Activated CD4-positive, alpha-beta T cell treated with anti-CD3 and anti-CD28 coated beads for 1 hour (primary cell): Measurements from ENCODE around the gene CCDC57.
A peak's percentile ranks its signal among the peaks of the same experiment; 100 is the strongest.
"Not testable (repeated sequence)": the region's sequence is repeated elsewhere in the genome, so short reads cannot be mapped to it uniquely, and the experiment has no call there.

ENCODE experiments used
- DNase-seq: peaks from one replicate; pipeline ENCODE4 v3.0.0-alpha.2; 2020

Gene CCDC57

GRCh38 chr17:82200743-82201497, 11.7 kb downstream of the CCDC57 start:
- DNase-seq, result peak; percentile 39

DNA sequence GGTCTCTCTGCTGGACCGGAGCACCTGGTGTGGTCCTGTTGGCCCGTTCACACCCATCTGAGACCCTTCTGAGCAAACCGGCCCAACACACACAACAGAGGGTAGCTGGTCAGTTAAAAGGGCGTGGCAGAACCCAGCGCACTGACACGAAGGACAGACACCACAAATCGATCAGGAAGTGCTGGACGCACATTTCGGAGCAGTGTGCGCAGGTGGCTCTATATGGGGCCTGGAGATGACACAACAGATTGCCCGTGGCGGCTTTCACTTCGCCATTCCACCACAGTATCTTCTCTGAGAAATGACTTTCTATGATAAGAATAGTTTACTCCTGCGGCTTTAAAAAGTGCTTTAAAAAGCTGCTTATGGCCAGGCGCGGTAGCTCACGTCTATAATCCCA, 12.5 kb downstream of the CCDC57 start:
- no peak for DNase-seq

DNA sequence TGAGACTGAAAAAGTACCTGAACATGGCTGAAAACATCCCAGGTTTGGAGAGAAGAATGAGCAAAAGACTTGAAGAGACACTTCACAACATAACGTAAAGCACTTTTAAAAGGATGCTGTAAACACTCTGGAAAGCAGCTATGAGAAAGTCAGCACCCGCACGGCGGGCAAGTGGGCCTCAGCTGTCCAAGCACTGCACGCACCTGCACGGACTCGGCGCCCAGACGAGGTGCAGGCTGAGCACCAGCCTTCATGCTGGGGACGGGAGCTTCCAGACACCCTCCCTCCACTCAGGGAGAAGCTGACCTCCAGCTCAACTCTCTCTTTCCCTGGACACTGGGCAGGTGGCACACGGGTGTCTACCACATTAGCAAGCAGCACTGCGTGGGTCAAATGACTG, 13.1 kb downstream of the CCDC57 start:
- DNase-seq, result no peak

- no peak for DNase-seq
Observed at GRCh38 chr17:82198092-82198491, 14.6 kb downstream of the CCDC57 start.

DNA sequence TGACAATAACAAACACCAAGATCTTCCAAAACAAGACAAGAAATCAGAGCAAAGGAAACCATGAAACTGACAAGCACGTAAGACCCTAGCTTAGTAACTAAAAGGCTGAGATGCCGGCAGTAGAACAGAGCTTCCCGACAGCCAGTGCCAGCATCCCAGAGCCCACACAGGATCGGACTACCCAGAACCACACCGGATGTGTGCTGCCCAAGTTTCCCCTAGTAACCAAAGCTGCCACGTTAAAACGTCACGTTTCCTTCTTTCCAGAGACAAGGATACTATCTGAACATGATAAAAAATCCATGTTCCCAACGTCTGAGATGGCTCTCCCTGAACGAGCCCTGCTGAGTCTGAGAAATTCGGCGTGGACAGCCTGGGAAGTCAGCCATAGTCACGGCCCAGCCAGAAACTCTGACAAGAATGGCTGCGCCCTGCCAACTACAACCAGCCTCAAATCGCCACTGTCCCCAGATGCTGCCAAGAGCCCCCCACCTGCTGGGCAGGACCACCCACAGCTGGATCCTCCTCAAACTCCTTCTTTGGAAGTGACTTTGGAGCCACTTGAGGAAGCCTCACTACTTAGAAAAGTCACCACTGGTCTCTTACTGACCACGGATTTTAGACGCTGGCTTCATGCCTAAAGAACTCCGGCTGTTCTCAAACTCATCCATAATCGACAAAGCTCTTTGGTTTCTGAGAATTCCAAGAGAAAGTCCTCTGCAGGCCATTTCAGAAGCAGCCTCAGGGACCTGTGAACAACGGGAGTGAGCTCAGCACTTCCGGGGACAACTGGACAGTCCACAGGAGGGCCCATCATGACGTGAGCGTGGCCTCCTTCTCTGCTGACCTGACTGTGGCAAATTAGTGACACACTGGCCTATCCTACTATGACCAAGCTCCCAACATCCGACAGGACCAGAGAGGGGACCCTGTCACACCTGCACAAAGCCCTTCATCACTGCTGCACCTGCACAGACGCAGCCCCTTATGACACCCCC, 16.7 kb downstream of the CCDC57 start:
- DNase-seq, result no peak

GRCh38 chr17:82194765-82195164, 17.9 kb downstream of the CCDC57 start:
- DNase-seq, result no peak

- DNase-seq, result no peak
Observed at GRCh38 chr17:82193520-82194220, 19.0 kb downstream of the CCDC57 start.

DNA sequence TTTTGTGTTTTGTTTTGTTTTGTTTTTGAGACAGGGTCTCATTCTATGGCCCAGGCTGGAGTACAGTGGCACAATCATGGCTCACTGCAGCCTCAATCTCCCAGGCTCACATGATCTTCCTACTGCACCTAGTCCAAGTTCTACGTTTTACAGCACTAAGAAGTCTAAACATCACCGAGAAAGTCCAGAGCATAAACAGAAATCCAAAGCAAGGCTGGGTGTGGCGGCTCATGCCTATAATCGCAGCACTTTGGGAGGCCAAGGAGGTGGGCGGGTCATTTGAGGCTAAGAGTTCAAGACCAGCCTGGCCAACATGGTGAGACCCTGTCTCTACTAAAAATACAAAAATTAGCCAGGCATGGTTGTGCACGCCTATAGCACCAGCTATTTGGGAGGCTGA, 19.6 kb downstream of the CCDC57 start:
- DNase-seq, result not testable (repeated sequence)

GRCh38 chr17:82188001-82188961, 24.4 kb downstream of the CCDC57 start:
- no peak for DNase-seq

DNA sequence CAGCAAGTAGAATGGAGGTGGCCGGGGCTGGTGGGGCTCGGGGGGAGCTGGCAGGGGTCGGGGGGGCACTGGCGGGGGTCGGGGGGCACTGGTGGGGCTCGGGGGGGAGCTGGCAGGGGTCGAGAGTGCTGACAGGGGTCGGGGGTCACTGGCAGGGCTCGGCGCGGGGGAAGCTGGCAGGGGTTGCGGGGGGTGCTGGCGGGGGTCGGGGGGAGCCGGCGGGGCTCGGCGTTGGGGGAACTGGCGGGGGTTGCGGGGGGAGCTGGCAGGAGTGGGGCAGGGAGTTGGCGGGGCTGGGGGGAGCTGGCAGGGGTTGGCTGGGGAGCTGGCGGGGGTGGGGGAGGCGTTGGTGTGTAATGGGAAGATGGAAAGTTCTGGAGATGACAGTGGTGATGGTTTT, 25.1 kb downstream of the CCDC57 start:
- DNase-seq, result no peak

DNA sequence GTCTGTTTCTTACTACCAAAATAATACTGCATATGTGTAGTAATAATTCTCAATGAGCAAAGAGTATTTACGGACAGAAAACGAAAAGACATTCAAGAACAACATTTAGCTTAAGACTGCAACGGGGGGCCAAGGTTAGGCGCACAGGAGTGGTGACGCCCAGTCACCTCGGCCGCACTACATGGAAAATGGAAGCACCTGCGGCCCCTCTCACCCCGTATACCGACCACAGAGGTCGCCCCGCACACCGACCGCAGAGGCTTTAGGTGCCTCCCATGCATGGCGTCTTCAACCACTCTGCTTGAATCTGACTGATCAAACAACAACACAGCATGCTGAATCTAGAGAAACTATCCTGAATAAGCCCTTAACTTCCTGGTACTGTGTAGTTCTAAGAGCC, 26.4 kb downstream of the CCDC57 start:
- DNase-seq, result no peak

DNA sequence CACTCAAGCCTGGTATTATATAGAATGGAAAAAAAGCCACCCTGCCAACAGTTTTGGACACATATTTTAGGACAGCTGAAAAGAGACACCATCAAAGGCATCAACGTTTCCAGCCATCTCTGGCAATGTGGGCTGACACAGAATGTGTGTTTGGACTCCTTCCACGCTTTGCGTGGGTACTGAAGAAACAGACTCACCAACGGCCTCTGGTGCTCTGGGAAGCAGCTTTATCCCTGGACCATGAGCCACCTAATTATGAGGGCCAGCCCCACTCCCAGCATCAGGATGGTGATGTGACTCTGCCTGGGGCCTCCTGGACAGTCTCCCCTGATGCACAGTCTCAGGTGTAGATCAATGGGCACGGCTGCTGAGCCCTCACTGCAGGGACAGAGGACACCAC, 27.9 kb downstream of the CCDC57 start:
- no peak for DNase-seq

DNA sequence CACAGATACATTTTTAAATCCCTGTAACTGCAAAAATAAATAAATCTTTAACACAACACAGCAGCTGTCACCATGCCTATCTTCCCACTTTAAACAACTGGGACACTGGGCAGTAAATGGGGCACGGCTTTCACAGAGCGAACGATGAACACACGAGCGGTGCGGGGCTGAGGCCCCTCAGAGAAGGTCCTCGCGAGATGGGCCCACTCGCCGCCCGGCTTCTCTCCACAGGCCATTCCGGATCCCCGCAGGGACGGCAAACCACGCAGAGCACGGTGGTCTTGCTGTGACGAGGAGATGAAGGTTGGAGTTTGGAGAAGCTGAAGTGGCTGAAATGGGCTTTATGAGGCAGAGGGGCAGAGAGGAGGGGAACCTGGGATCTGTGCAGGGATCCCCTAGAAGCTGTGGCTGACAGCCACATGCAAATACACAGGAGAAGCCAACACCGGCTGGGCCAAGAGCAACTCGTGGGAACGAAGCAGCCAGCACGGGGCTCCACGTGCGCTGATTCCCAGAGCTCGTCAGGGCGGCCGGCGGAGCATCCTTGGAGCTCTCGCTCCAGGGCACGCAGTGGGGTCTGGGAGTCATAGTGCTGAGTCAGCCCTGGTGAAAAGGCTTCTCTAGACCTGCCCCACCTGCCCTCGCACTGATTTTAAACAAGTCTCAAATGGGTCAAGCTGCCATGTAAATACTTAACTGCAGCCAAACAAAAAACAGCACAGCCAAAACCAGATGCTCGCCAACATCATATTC, 31.7 kb downstream of the CCDC57 start:
- DNase-seq, result no peak

GRCh38 chr17:82179946-82180475, 32.6 kb downstream of the CCDC57 start:
- no peak for DNase-seq

DNA sequence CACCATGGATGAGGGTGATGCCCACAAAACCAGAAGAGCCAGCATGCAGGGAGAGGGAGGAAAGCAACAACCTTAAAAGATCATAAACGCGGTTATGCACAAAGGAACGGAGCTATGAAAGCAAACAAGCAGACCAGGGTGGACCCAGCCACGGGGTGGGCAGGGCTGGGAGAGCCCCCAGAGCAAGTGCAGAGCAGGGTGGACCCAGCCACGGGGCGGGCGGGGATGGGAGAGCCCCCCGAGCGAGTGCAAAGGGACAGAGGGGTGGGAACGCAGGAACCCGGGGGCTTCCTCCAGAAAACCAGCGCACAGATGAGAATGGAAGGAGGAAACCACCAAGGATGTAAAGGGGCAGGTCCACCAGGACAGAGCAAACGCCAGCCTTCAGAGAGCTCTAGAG, 33.2 kb downstream of the CCDC57 start:
- DNase-seq, result no peak

DNA sequence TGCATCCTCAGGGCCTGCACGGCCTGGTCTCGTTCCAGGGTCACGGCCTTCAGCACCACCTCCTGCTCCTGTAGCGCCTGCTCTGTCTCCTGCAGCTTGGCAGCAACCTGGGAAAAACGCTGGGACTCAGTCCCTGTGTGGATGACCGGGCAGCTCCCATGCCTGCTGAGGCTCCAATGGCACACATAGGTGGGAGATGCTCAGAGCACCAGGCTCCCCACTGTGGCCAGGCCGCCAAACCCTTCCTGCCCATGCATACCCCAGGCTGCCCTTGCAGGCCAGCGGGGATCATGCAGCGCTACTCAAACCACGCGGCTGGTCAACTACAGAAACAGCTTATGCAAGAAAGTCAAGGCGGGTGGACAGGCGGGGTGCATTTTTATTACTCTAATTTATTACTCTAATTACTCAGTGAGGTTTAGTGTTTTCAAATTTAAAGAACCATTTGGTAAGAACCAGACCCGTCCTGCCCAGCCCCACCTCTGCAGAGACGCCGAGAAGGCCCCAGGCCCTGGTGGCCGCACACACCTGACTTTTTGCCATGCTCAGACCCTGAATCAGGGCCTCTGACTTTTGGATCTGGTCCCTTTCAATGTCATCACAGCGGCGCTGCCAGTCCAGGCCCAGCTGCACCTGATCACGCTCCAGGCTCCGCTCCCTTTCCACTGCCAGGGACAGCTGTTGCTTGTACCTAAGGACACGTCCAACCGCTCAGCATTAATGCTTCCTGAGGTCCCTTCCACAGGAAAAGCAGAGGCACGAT, 34.0 kb downstream of the CCDC57 start:
- DNase-seq, result no peak

- DNase-seq, result no peak
Observed at GRCh38 chr17:82177761-82178498, 34.7 kb downstream of the CCDC57 start.

DNA sequence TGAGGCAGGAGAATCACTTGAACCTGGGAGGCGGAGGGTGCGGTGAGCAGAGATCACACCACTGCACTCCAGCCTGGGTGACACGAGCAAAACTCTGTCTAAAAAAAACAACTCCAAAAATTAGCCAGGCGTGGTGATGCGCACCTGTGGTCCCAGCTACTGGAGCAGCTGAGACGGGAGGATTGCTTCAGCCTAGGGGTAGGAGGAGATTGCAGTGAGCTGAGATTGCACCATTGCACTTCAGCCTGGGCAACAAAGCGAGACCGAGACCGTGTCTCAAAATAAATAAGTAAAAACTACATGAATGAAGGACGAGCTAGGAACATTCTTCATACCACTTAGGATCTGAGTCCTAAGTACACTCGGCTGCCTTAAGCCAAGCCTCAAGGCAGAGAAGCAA, 35.4 kb downstream of the CCDC57 start:
- DNase-seq, result no peak

GRCh38 chr17:82175951-82176350, 36.7 kb downstream of the CCDC57 start:
- no peak for DNase-seq

DNA sequence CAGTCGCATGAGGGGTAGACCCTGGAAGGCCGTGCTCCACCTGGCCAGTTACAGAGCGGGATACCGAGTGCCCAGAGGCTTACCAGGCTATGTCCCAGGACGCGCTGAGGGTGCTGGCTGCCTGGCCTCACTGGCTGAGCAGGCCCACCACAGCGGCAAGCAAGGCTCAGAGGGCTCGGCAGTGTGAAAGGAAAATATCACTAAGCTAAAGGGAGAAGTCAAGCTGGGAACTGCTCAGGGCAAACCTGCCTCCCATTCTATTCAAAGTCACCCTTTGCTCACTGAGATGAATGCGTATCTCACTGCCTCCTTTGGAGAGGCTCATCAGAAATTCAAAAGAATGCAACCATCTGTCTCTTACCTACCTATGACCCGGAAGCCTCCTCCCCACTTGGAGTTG, 37.4 kb downstream of the CCDC57 start:
- DNase-seq, result no peak
